ENCODE results near the gene SDE2.

DNA sequence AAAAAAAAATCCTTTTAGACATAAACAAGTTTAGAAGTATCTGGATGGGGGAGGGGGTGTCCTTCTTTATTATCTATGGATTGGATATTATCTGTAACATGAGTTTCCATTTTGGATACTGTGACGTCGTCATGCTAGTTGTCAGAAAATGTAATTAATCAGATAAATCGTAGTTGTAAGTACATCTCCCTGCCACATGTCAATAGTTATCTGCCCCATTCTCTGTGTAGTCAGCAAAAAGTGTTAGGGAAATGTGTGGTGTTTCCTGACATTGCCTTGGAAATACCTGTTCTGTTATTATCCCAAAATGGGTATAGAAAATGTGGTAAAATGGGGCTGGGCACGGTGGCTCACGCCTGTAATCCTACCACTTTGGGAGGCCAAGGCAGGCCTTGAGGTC is 24.6 kb upstream of the SDE2 start:
- TF ChIP-seq, protein P1, sequence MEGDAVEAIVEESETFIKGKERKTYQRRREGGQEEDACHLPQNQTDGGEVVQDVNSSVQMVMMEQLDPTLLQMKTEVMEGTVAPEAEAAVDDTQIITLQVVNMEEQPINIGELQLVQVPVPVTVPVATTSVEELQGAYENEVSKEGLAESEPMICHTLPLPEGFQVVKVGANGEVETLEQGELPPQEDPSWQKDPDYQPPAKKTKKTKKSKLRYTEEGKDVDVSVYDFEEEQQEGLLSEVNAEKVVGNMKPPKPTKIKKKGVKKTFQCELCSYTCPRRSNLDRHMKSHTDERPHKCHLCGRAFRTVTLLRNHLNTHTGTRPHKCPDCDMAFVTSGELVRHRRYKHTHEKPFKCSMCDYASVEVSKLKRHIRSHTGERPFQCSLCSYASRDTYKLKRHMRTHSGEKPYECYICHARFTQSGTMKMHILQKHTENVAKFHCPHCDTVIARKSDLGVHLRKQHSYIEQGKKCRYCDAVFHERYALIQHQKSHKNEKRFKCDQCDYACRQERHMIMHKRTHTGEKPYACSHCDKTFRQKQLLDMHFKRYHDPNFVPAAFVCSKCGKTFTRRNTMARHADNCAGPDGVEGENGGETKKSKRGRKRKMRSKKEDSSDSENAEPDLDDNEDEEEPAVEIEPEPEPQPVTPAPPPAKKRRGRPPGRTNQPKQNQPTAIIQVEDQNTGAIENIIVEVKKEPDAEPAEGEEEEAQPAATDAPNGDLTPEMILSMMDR (IDR thresholded peaks at IDR 0.05), result no peak
- TF ChIP-seq EP300 (IDR thresholded peaks at IDR 0.05) (no peak), POLR2A (IDR thresholded peaks at IDR 0.05) (no peak)
